C4-2B (cell line): ENCODE data around the gene BLVRA.

Experiments used
- ZFX ChIP-seq: fragments of 450-650 bp; IDR thresholded peaks from 2 replicates; pipeline ENCODE4 v1.6.1; 2017
- TF ChIP-seq, protein P1 (sequence below): fragments of 450-650 bp; conservative IDR thresholded peaks from 2 replicates; pipeline ENCODE4 v1.5.1; 2017; ENCODE audit warnings: mild to moderate bottlenecking

DNA sequence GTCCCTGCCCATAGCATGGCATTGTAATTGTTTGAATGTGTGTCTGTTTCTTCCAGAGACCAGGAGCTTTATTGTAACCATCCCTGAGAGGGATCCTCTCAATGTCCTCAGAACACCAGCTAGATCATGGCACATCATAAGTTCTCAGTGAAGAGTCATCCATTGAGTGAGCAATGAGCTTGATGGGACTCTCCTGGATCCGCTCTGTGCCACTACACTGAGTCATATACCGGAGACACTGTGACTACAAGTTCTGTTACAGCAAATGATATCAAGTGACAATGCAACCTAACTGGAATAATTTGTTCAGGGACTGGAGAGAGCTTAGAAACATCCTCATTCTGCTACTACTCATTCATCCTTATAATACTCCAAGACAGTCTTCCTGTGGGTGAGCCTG is 85.8 kb downstream of the BLVRA start:
- TF ChIP-seq, protein P1, sequence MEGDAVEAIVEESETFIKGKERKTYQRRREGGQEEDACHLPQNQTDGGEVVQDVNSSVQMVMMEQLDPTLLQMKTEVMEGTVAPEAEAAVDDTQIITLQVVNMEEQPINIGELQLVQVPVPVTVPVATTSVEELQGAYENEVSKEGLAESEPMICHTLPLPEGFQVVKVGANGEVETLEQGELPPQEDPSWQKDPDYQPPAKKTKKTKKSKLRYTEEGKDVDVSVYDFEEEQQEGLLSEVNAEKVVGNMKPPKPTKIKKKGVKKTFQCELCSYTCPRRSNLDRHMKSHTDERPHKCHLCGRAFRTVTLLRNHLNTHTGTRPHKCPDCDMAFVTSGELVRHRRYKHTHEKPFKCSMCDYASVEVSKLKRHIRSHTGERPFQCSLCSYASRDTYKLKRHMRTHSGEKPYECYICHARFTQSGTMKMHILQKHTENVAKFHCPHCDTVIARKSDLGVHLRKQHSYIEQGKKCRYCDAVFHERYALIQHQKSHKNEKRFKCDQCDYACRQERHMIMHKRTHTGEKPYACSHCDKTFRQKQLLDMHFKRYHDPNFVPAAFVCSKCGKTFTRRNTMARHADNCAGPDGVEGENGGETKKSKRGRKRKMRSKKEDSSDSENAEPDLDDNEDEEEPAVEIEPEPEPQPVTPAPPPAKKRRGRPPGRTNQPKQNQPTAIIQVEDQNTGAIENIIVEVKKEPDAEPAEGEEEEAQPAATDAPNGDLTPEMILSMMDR, result no peak
- no peak for TF ChIP-seq ZFX
